Caco-2 (cell line): Measurements from ENCODE around the gene DLEC1. TPM values are rescaled to one million over a fixed set of nuclear protein-coding genes. Genes with fewer than 3 reads are reported as not detected.
A peak's percentile ranks its signal among the peaks of the same experiment; 100 is the strongest.

Experiments used
- BruUV-seq: library from RNA; stranded (reverse); fragments of 400-500 nt; replicated peaks from 2 replicates; lab custom pipeline; 2021; lab: Mats Ljungman, UMichigan
- CTCF ChIA-PET: fragments of 300-600 bp; sonication (Branson Sonifier 250); formaldehyde crosslinking; loops from one replicate; lab custom pipeline; 2022; ENCODE audit warnings: antibody characterized with exemption; lab: Charles Lee
- POLR2A ChIA-PET: fragments of 300-600 bp; sonication (Branson Sonifier 250); formaldehyde crosslinking; loops from one replicate; lab custom pipeline; 2022; ENCODE audit warnings: antibody characterized with exemption; lab: Charles Lee
- DNase-seq, 2 experiments: peaks; one replicate each; pipeline versions ENCODE4 v3.0.0 to v3.0.0-alpha.2; 2020 to 2022
- H3K27me3 ChIP-seq: replicated peaks from 2 replicates; pipeline ENCODE4 v1.6.0; 2011; ENCODE audit warnings: low read length; ENCODE audit not compliant: control insufficient read depth, insufficient read depth
- H3K36me3 ChIP-seq: 2 replicates; pipeline ENCODE4 v1.5.1; 2011; ENCODE audit warnings: low read length; ENCODE audit not compliant: control insufficient read depth, insufficient read depth
- H3K4me1 ChIP-seq: fragments of 250-450 bp; sonication (Bioruptor Pico); 2 replicates; pipeline ENCODE4 v1.5.1; 2020; ENCODE audit warnings: mild to moderate bottlenecking
- H3K4me3 ChIP-seq: 2 replicates; pipeline ENCODE4 v1.5.1; 2011; ENCODE audit warnings: low read depth, mild to moderate bottlenecking, control low read depth, low read length
- H3K9me3 ChIP-seq: fragments of 250-450 bp; sonication (Bioruptor Pico); 2 replicates; pipeline ENCODE4 v1.5.1; 2020; ENCODE audit warnings: mild to moderate bottlenecking, moderate library complexity
- H3K27ac Mint-ChIP-seq: one replicate; pipeline ENCODE4 v1.8.0; 2022; ENCODE audit warnings: mixed read lengths; ENCODE audit not compliant: unreplicated experiment
- H3K27me3 Mint-ChIP-seq: one replicate; pipeline ENCODE4 v1.8.0; 2022; ENCODE audit warnings: mixed read lengths; ENCODE audit not compliant: insufficient read depth, unreplicated experiment
- H3K36me3 Mint-ChIP-seq: one replicate; pipeline ENCODE4 v1.8.0; 2022; ENCODE audit warnings: mild to moderate bottlenecking, mixed read lengths; ENCODE audit not compliant: insufficient read depth, unreplicated experiment
- H3K4me1 Mint-ChIP-seq: one replicate; pipeline ENCODE4 v1.8.0; 2022; ENCODE audit warnings: low read depth, mixed read lengths; ENCODE audit not compliant: unreplicated experiment
- H3K4me3 Mint-ChIP-seq: one replicate; pipeline ENCODE4 v1.8.0; 2022; ENCODE audit warnings: mild to moderate bottlenecking, moderate library complexity, mixed read lengths; ENCODE audit not compliant: unreplicated experiment
- H3K9me3 Mint-ChIP-seq: one replicate; pipeline ENCODE4 v1.8.0; 2022; ENCODE audit warnings: mixed read lengths; ENCODE audit not compliant: unreplicated experiment
- intact Hi-C: fragments of 100-400 bp; cut with micrococcal nuclease; formaldehyde crosslinking; loops from one replicate; pipeline ENCODE4 v1.10.0; 2022; ENCODE audit not compliant: unreplicated experiment
- total RNA-seq: library from RNA; stranded (reverse); gene quantifications from 2 replicates; pipeline ENCODE4 v1.2.3, GENCODE V29; 2022
- TF ChIP-seq, protein P1 (sequence below), 2 experiments: fragments of 200-600 bp in 1 of 2; IDR thresholded peaks; 1 replicate in 1 of 2; 2 replicates in 1 of 2; pipeline versions ENCODE4 v1.5.1 to v1.8.0; 2011 to 2022; ENCODE audit warnings: antibody characterized with exemption in 1 of 2, control low read depth in 1 of 2, inconsistent platforms in 1 of 2, low read depth in 1 of 2, low read length in 1 of 2, mild to moderate bottlenecking in 1 of 2, moderate library complexity in 1 of 2; ENCODE audit not compliant: insufficient read depth in 1 of 2, severe bottlenecking in 1 of 2, unreplicated experiment in 1 of 2

DLEC1 gene
- total RNA-seq, 1 experiment from 2014 or later: 0.11 TPM

DNA sequence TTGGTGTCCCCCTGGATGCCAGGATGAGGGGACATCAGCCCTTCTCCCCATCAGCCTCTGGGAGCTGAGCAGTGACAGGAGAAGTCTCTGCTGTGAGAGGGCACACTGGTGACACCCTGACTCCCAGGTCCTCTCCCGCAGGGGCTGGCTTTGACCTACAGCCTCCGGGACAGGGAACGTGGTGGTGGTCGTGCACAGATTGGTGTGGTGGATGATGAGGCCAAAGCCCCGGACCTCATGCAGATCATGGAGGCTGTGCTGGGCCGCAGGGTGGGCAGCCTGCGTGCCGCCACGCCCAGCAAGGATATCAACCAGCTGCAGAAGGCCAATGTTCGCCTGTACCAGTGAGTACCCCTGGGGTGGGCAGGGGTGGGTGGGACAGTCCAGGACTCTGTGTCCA, 41.7 kb upstream of the DLEC1 start:
- Histone ChIP-seq H3K9me3 (no peaks in the 10 kb centered on the region), H3K36me3 (no peaks in the 10 kb centered on the region), H3K4me3 (no peak overlapping the region), H3K4me1 (peaks cover 62% of the 10 kb centered on the region), H3K27me3 (no peaks in the 10 kb centered on the region)
- intact Hi-C loops: loop anchor here (1.0 kb wide), 1 partner anchor 23 kb away; no protein-coding TSS in a partner anchor
- Mint-ChIP-seq H3K4me3 (no peak overlapping the region), H3K4me1 (peaks cover 49% of the 10 kb centered on the region), H3K27me3 (no peaks in the 10 kb centered on the region), H3K9me3 (no peaks in the 10 kb centered on the region), H3K36me3 (peaks cover 21% of the 10 kb centered on the region), H3K27ac (peak overlapping the region; percentile 48)
- BruUV-seq: no TSS peak
- ChIA-PET POLR2A (interaction anchor here (0.5 to 1.8 kb wide), 3 partner anchors 10 to 33 kb away, joined by 3 to 5 read pairs (median 4); no protein-coding TSS in a partner anchor), CTCF (interaction anchor here (0.5 to 1.5 kb wide), 8 partner anchors 11 to 553 kb away, joined by 3 to 12 read pairs (median 8); no protein-coding TSS in a partner anchor)
- TF ChIP-seq, protein P1, sequence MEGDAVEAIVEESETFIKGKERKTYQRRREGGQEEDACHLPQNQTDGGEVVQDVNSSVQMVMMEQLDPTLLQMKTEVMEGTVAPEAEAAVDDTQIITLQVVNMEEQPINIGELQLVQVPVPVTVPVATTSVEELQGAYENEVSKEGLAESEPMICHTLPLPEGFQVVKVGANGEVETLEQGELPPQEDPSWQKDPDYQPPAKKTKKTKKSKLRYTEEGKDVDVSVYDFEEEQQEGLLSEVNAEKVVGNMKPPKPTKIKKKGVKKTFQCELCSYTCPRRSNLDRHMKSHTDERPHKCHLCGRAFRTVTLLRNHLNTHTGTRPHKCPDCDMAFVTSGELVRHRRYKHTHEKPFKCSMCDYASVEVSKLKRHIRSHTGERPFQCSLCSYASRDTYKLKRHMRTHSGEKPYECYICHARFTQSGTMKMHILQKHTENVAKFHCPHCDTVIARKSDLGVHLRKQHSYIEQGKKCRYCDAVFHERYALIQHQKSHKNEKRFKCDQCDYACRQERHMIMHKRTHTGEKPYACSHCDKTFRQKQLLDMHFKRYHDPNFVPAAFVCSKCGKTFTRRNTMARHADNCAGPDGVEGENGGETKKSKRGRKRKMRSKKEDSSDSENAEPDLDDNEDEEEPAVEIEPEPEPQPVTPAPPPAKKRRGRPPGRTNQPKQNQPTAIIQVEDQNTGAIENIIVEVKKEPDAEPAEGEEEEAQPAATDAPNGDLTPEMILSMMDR (IDR thresholded peaks at IDR 0.05; ENCODE audit: insufficient read depth in 1 of 2, low read depth in 1 of 2, low read length in 1 of 2, severe bottlenecking in 1 of 2, unreplicated experiment in 1 of 2): no peak
- DNase-seq: peak in 1 of 2 experiments; percentile 30

DNA sequence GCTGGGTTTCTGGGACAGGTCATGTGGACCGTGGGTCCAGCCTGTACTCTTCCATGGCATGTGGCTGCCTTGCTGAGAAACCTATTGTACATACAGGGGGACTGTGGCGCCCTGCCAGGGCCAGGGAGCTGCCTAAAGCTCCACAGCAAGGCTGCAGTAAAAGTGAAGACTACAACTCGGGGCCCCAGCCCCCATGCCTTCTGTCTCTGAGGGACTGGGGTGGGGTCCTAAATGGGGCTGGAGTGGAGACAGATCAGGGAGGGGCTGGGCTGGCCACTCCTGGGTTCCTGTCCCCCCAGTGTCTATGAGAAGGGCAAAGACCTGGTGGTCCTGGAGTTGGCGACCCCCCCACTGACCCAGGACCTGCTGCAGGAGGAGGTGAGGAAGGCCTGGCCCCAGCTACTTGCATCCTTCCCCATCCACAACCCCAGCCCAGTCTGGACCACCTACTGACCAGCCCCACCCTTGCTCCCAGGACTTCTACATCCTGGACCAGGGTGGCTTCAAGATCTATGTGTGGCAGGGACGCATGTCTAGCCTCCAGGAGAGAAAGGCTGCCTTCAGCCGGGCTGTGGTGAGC, 41.1 kb upstream of the DLEC1 start:
- intact Hi-C loops: loop anchor here (1.0 kb wide), 1 partner anchor 24 kb away; no protein-coding TSS in a partner anchor
- peak overlapping the region; percentile 60 for H3K4me3 ChIP-seq
- BruUV-seq: no TSS peak
- H3K4me1 ChIP-seq: peaks cover 57% of the 10 kb centered on the region
- peak in 1 of 2 experiments; percentile 20 for DNase-seq
- TF ChIP-seq, protein P1 (IDR thresholded peaks at IDR 0.05; ENCODE audit: insufficient read depth in 1 of 2, low read depth in 1 of 2, low read length in 1 of 2, severe bottlenecking in 1 of 2, unreplicated experiment in 1 of 2): no peak
- peaks cover 2% of the 10 kb centered on the region; the same call in 1 of the 2 replicates for H3K36me3 ChIP-seq
- H3K27me3 ChIP-seq: no peaks in the 10 kb centered on the region
- no peaks in the 10 kb centered on the region for H3K27me3 Mint-ChIP-seq
- peak overlapping the region; percentile 80 for H3K4me3 Mint-ChIP-seq
- H3K4me1 Mint-ChIP-seq: peaks cover 44% of the 10 kb centered on the region
- H3K9me3 Mint-ChIP-seq: no peaks in the 10 kb centered on the region
- peaks cover 16% of the 10 kb centered on the region for H3K36me3 Mint-ChIP-seq
- POLR2A ChIA-PET: interaction anchor here (1.8 kb wide), 1 partner anchor 24 kb away, joined by 5 read pairs; no protein-coding TSS in a partner anchor
- peak overlapping the region; percentile 97 for H3K27ac Mint-ChIP-seq
- CTCF ChIA-PET: interaction anchor here (1.3 to 1.5 kb wide), 3 partner anchors 11 to 142 kb away, joined by 3 to 12 read pairs (median 9); no protein-coding TSS in a partner anchor
- no peaks in the 10 kb centered on the region for H3K9me3 ChIP-seq

DNA sequence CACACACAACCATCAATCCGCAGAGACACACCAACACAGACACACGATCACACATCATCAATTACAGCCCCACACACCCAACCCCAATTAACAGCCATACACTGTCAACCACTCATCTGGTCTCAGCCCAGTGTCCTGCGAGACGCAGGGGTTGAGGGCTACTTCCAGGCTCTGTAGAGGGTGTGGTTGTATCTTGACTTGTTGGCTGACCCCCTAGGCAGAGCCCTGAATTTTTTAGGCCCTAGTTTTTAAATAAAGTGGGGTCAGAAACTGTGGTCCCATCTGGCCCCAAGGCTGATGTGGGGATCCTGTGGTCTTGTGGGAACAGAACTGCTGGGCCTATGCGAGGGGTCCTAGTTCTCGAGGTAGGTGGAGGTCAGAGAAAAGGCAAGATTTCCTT, 39.2 kb upstream of the DLEC1 start:
- H3K27me3 ChIP-seq: no peaks in the 10 kb centered on the region
- intact Hi-C loops: no loop called here
- TSS peak; percentile 36 for BruUV-seq
- peaks cover 3% of the 10 kb centered on the region; the same call in 1 of the 2 replicates for H3K36me3 ChIP-seq
- no peak overlapping the region for H3K4me3 ChIP-seq
- TF ChIP-seq, protein P1 (IDR thresholded peaks at IDR 0.05; ENCODE audit: insufficient read depth in 1 of 2, low read depth in 1 of 2, low read length in 1 of 2, severe bottlenecking in 1 of 2, unreplicated experiment in 1 of 2): no peak
- no peak for DNase-seq
- H3K36me3 Mint-ChIP-seq: peaks cover 16% of the 10 kb centered on the region
- H3K9me3 Mint-ChIP-seq: no peaks in the 10 kb centered on the region
- peaks cover 56% of the 10 kb centered on the region for H3K4me1 ChIP-seq
- ChIA-PET POLR2A (no interaction called here), CTCF (no interaction called here)
- peaks cover 51% of the 10 kb centered on the region for H3K4me1 Mint-ChIP-seq
- H3K4me3 Mint-ChIP-seq: no peak overlapping the region
- H3K27ac Mint-ChIP-seq: peak overlapping the region; percentile 97
- H3K9me3 ChIP-seq: no peaks in the 10 kb centered on the region
- H3K27me3 Mint-ChIP-seq: no peaks in the 10 kb centered on the region
